NT2/D1 (cell line): ENCODE results near the gene TMEM256.

ENCODE experiments used
- DNase-seq: peaks from one replicate; pipeline ENCODE4 v3.0.0-alpha.2; 2011; ENCODE audit warnings: low read depth, low spot score
- H3K27me3 ChIP-seq: 2 replicates; pipeline ENCODE4 v1.6.0; 2011; ENCODE audit warnings: mild to moderate bottlenecking; ENCODE audit not compliant: insufficient read length, insufficient read depth
- H3K36me3 ChIP-seq: 2 replicates; pipeline ENCODE4 v1.6.1; 2011; ENCODE audit warnings: mild to moderate bottlenecking, low read length, mixed read lengths; ENCODE audit not compliant: insufficient read depth, insufficient read length
- H3K4me1 ChIP-seq: 2 replicates; pipeline ENCODE4 v1.5.1; 2011; ENCODE audit not compliant: insufficient read depth, insufficient read length
- H3K4me3 ChIP-seq: 2 replicates; pipeline ENCODE4 v1.5.1; 2011; ENCODE audit warnings: low read depth; ENCODE audit not compliant: insufficient read length
- H3K9ac ChIP-seq: 2 replicates; pipeline ENCODE4 v1.6.0; 2011; ENCODE audit warnings: low read depth; ENCODE audit not compliant: insufficient read length
- H3K9me3 ChIP-seq: 2 replicates; pipeline ENCODE4 v1.5.1; 2011; ENCODE audit warnings: mild to moderate bottlenecking, low read length; ENCODE audit not compliant: insufficient read depth
- SUZ12 ChIP-seq: IDR thresholded peaks from 2 replicates; pipeline ENCODE4 v1.6.1; 2011; ENCODE audit not compliant: insufficient read length, insufficient read depth; ENCODE audit errors: extremely low read depth
- YY1 ChIP-seq: IDR thresholded peaks from 2 replicates; pipeline ENCODE4 v1.6.1; 2011; ENCODE audit not compliant: insufficient read length, insufficient read depth
- ZNF274 ChIP-seq: IDR thresholded peaks from 2 replicates; pipeline ENCODE4 v1.6.1; 2011; ENCODE audit warnings: mild to moderate bottlenecking, low read depth, low read length

TMEM256 gene

GRCh38 chr17:7363311-7363710, 40.6 kb downstream of the TMEM256 start:
- Histone ChIP-seq H3K4me1 (no peaks in the 10 kb centered on the region), H3K36me3 (no peaks in the 10 kb centered on the region), H3K9me3 (no peaks in the 10 kb centered on the region), H3K27me3 (no peaks in the 10 kb centered on the region), H3K4me3 (no peak overlapping the region), H3K9ac (no peak overlapping the region)
- DNase-seq = no peak
- TF ChIP-seq SUZ12 = no peak
- TF ChIP-seq ZNF274 = no peak
- no peak for TF ChIP-seq YY1

- Histone ChIP-seq H3K4me3 (no peak overlapping the region), H3K27me3 (no peaks in the 10 kb centered on the region), H3K9me3 (no peaks in the 10 kb centered on the region), H3K36me3 (no peaks in the 10 kb centered on the region), H3K4me1 (no peaks in the 10 kb centered on the region), H3K9ac (no peak overlapping the region)
- DNase-seq = no peak
- TF ChIP-seq ZNF274 (no peak), YY1 (no peak), SUZ12 (no peak)
Measured at GRCh38 chr17:7361906-7362305, 42.0 kb downstream of the TMEM256 start.

GRCh38 chr17:7357381-7357780, 46.5 kb downstream of the TMEM256 start:
- DNase-seq = no peak
- no peak overlapping the region for H3K9ac ChIP-seq
- H3K36me3 ChIP-seq = no peaks in the 10 kb centered on the region
- no peaks in the 10 kb centered on the region for H3K9me3 ChIP-seq
- H3K4me1 ChIP-seq = peaks cover 10% of the 10 kb centered on the region
- no peak overlapping the region for H3K4me3 ChIP-seq
- H3K27me3 ChIP-seq = peaks cover 4% of the 10 kb centered on the region
- TF ChIP-seq YY1 = no peak
- TF ChIP-seq ZNF274 = no peak
- no peak for TF ChIP-seq SUZ12

- Histone ChIP-seq H3K4me3 (no peak overlapping the region), H3K9me3 (no peaks in the 10 kb centered on the region), H3K4me1 (peaks cover 10% of the 10 kb centered on the region), H3K36me3 (no peaks in the 10 kb centered on the region), H3K27me3 (peaks cover 4% of the 10 kb centered on the region), H3K9ac (no peak overlapping the region)
- DNase-seq = no peak
- TF ChIP-seq YY1 = no peak
- no peak for TF ChIP-seq ZNF274
- TF ChIP-seq SUZ12 = no peak
Measured at GRCh38 chr17:7356756-7357155, 47.1 kb downstream of the TMEM256 start.

- H3K9ac ChIP-seq = peak overlapping the region; percentile 61
- DNase-seq = peak; percentile 75
- no peaks in the 10 kb centered on the region for H3K9me3 ChIP-seq
- peaks cover 4% of the 10 kb centered on the region for H3K27me3 ChIP-seq
- H3K4me3 ChIP-seq = peak overlapping the region; percentile 11
- H3K4me1 ChIP-seq = peaks cover 10% of the 10 kb centered on the region
- TF ChIP-seq ZNF274 = no peak
- TF ChIP-seq SUZ12 = no peak
- no peak for TF ChIP-seq YY1
- H3K36me3 ChIP-seq = no peaks in the 10 kb centered on the region
Measured at GRCh38 chr17:7356072-7356549, 47.8 kb downstream of the TMEM256 start.

- H3K9ac ChIP-seq = no peak overlapping the region
- no peak for TF ChIP-seq ZNF274
- TF ChIP-seq YY1 = no peak
- no peak for TF ChIP-seq SUZ12
- H3K36me3 ChIP-seq = no peaks in the 10 kb centered on the region
- peaks cover 10% of the 10 kb centered on the region for H3K4me1 ChIP-seq
- no peak overlapping the region for H3K4me3 ChIP-seq
- H3K27me3 ChIP-seq = peaks cover 4% of the 10 kb centered on the region
- DNase-seq = no peak
- no peaks in the 10 kb centered on the region for H3K9me3 ChIP-seq
Measured at GRCh38 chr17:7355573-7355972, 48.3 kb downstream of the TMEM256 start.

GRCh38 chr17:7355053-7355452, 48.8 kb downstream of the TMEM256 start, which contains the start of gene TMEM95:
Gene TMEM95 (plus strand): TSS chr17:7355156. CDS start chr17:7355205, 49 bp downstream.
- Histone ChIP-seq H3K4me1 (peaks cover 10% of the 10 kb centered on the region), H3K9ac (no peak within 1 kb of the TSS), H3K9me3 (no peaks in the 10 kb centered on the region), H3K36me3 (no peaks in the 10 kb centered on the region), H3K4me3 (no peak within 1 kb of the TSS), H3K27me3 (peaks cover 4% of the 10 kb centered on the region)
- TF ChIP-seq ZNF274 (no peak), SUZ12 (no peak), YY1 (no peak)
- no peak for DNase-seq
